H1 (cell line): ENCODE data around the gene BCL2L1. TPM values are rescaled to one million over a fixed set of nuclear protein-coding genes. Genes with fewer than 3 reads are reported as not detected.

ENCODE experiments used
- ASH2L ChIP-seq: fragments of 200-600, 300-600 bp; sonication (generic); IDR thresholded peaks from one replicate; pipeline ENCODE4 v1.7.1; 2017; ENCODE audit warnings: low read length
- CBX5 ChIP-seq: fragments of 300-800, 300-1000 bp; sonication (generic); IDR thresholded peaks from 2 replicates; pipeline ENCODE4 v1.7.1; 2016; ENCODE audit warnings: antibody characterized with exemption, low read length, low read depth
- CHD7 ChIP-seq: fragments of 300-600 bp; sonication (generic); IDR thresholded peaks from 2 replicates; pipeline ENCODE4 v1.7.1; 2012; ENCODE audit warnings: low read length, moderate library complexity, mild to moderate bottlenecking, inconsistent platforms; ENCODE audit not compliant: insufficient replicate concordance
- NANOG ChIP-seq: IDR thresholded peaks from 2 replicates; pipeline ENCODE4 v1.6.1; 2011; ENCODE audit warnings: low read length, low read depth, mild to moderate bottlenecking, inconsistent platforms; ENCODE audit not compliant: insufficient read depth, poor library complexity, severe bottlenecking
- RNF2 ChIP-seq: fragments of 200-900, 300-1000 bp; sonication (generic); IDR thresholded peaks from 2 replicates; pipeline ENCODE4 v1.7.1; 2016; ENCODE audit warnings: borderline replicate concordance, low read depth, mild to moderate bottlenecking, antibody characterized with exemption, low read length; ENCODE audit not compliant: poor library complexity, severe bottlenecking; ENCODE audit errors: missing control alignments
- SIX5 ChIP-seq: IDR thresholded peaks from 2 replicates; pipeline ENCODE4 v1.6.1; 2011; ENCODE audit warnings: mild to moderate bottlenecking, low read depth, low read length
- SUZ12 ChIP-seq: fragments of 200-600 bp; sonication (generic); IDR thresholded peaks from 2 replicates; pipeline ENCODE4 v1.6.1; 2012; ENCODE audit warnings: mild to moderate bottlenecking, inconsistent platforms, low read length, moderate library complexity, mixed read lengths
- TBP ChIP-seq: IDR thresholded peaks from 2 replicates; pipeline ENCODE4 v1.6.1; 2011; ENCODE audit warnings: low read depth, low read length, improper control_type of control experiment
- TCF12 ChIP-seq: IDR thresholded peaks from 2 replicates; pipeline ENCODE4 v1.6.1; 2011; ENCODE audit warnings: low read depth, mild to moderate bottlenecking, low read length
- polyA plus RNA-seq, 7 experiments: library from polyadenylated mRNA; depleted of rRNA in 3 of 7; stranded (reverse) in 5 of 7; unstranded in 2 of 7; fragments of >200 nt in 5 of 7; fragments of 200-250 nt in 2 of 7; gene quantifications; 1 replicate in 5 of 7; 2 replicates in 1 of 7; 4 replicates in 1 of 7; pipeline versions ENCODE4 v1.2.1 to v1.2.3, GENCODE V29; 2011 to 2013; ENCODE audit warnings: missing spikeins in 2 of 7, mixed read lengths in 2 of 7
- total RNA-seq: library from RNA; stranded (reverse); fragmentation: NEBNext Ultra II Directional; extraction: Animal tissue kit (Norgen Biotek cat#: 25700); gene quantifications from 2 replicates; pipeline ENCODE4 v1.2.1, GENCODE V29; 2021

The BCL2L1 gene
- total and polyA plus RNA-seq, 2 of the 8 experiments (the other 6 are each of a cell fraction or from before 2014, with no cell fraction given): 64.9 to 66.1 TPM

GRCh38 chr20:31705191-31705590, 17.5 kb downstream of the BCL2L1 start (continued):
- no peak for TF ChIP-seq CHD7
- no peak for TF ChIP-seq TBP
- TF ChIP-seq NANOG: no peak
- TF ChIP-seq SUZ12: no peak
- no peak for TF ChIP-seq SIX5
- TF ChIP-seq TCF12: no peak
- TF ChIP-seq ASH2L: no peak
- no peak for TF ChIP-seq RNF2
- no peak for TF ChIP-seq CBX5
